IMR-90 (cell line): Measurements from ENCODE around the gene COA4. TPM values are rescaled to one million over a fixed set of nuclear protein-coding genes. Genes with fewer than 3 reads are reported as not detected.

Source experiments
- ATAC-seq: fragments of 200-7000 bp; cut with Tn5 transposase; 2 replicates; pipeline ENCODE4 v1.9.1; 2020; ENCODE audit warnings: low read depth, mild to moderate bottlenecking, moderate library complexity
- BruUV-seq: library from RNA; stranded (reverse); fragments of 400-500 nt; replicated peaks from 2 replicates; lab custom pipeline; 2021; lab: Mats Ljungman, UMichigan
- CTCF ChIA-PET: fragments of 300-600 bp; formaldehyde crosslinking; extraction: SDS; loops from one replicate; lab custom pipeline; 2021; ENCODE audit warnings: antibody characterized with exemption; lab: Yijun Ruan, JAX
- POLR2A ChIA-PET: fragments of 300-600 bp; sonication (Branson Sonifier 250); formaldehyde crosslinking; loops from one replicate; lab custom pipeline; 2022; ENCODE audit warnings: antibody characterized with exemption; ENCODE audit not compliant: unreplicated experiment; lab: Charles Lee
- DNase-seq: peaks from one replicate; pipeline ENCODE4 v3.0.0; 2013
- H2AFZ ChIP-seq: replicated peaks from 2 replicates; pipeline ENCODE3; 2013; ENCODE audit warnings: low read length, mild to moderate bottlenecking; ENCODE audit not compliant: poor library complexity
- H2AK5ac ChIP-seq: 2 replicates; pipeline ENCODE4 v1.6.1; 2013; ENCODE audit warnings: low read depth, low read length, inconsistent platforms
- H2AK9ac ChIP-seq: replicated peaks from 2 replicates; pipeline ENCODE3; 2013; ENCODE audit warnings: mild to moderate bottlenecking, low read depth, low read length, moderate library complexity; ENCODE audit not compliant: poor library complexity
- H2BK120ac ChIP-seq: 2 replicates; pipeline ENCODE4 v1.6.1; 2013; ENCODE audit warnings: low read depth, low read length, inconsistent platforms
- H2BK15ac ChIP-seq: 3 replicates; pipeline ENCODE4 v1.6.1; 2013; ENCODE audit warnings: low read depth, low read length, inconsistent platforms
- H2BK20ac ChIP-seq: 2 replicates; pipeline ENCODE4 v1.6.1; 2013; ENCODE audit warnings: low read depth, mild to moderate bottlenecking, inconsistent platforms, low read length, moderate library complexity
- H2BK5ac ChIP-seq: 2 replicates; pipeline ENCODE4 v1.6.1; 2013; ENCODE audit warnings: mild to moderate bottlenecking, low read depth, low read length, inconsistent platforms; ENCODE audit not compliant: poor library complexity, severe bottlenecking
- H3K14ac ChIP-seq: replicated peaks from 2 replicates; pipeline ENCODE4 v1.6.1; 2013; ENCODE audit warnings: low read depth, low read length, inconsistent platforms
- H3K18ac ChIP-seq: 2 replicates; pipeline ENCODE4 v1.6.1; 2013; ENCODE audit warnings: low read depth, low read length, control low read depth
- H3K23ac ChIP-seq: 2 replicates; pipeline ENCODE4 v1.6.1; 2013; ENCODE audit warnings: low read depth, low read length, inconsistent platforms
- H3K27ac ChIP-seq: 2 replicates; pipeline ENCODE4 v1.5.1; 2013; ENCODE audit warnings: mild to moderate bottlenecking, control low read depth, low read length; ENCODE audit not compliant: insufficient read depth
- H3K27me3 ChIP-seq: 2 replicates; pipeline ENCODE4 v1.6.1; 2013; ENCODE audit warnings: low read length; ENCODE audit not compliant: control insufficient read depth, insufficient read depth
- H3K36me3 ChIP-seq: 2 replicates; pipeline ENCODE4 v1.6.1; 2013; ENCODE audit warnings: low read length, mixed read lengths; ENCODE audit not compliant: control insufficient read depth, insufficient read depth
- H3K4ac ChIP-seq: 2 replicates; pipeline ENCODE4 v1.6.1; 2013; ENCODE audit warnings: low read depth, low read length, inconsistent platforms
- H3K4me1 ChIP-seq: 2 replicates; pipeline ENCODE4 v1.6.1; 2013; ENCODE audit warnings: low read length, mixed read lengths; ENCODE audit not compliant: control insufficient read depth, insufficient read depth
- H3K4me2 ChIP-seq: 2 replicates; pipeline ENCODE4 v1.6.1; 2013; ENCODE audit warnings: low read depth, mild to moderate bottlenecking, control low read depth, low read length, moderate library complexity
- H3K4me3 ChIP-seq: 2 replicates; pipeline ENCODE4 v1.5.1; 2013; ENCODE audit warnings: low read depth, mild to moderate bottlenecking, control low read depth, low read length, moderate library complexity; ENCODE audit not compliant: insufficient read depth
- H3K56ac ChIP-seq: 2 replicates; pipeline ENCODE4 v1.6.1; 2013; ENCODE audit warnings: low read length, inconsistent platforms; ENCODE audit not compliant: insufficient read depth; ENCODE audit errors: extremely low read depth
- H3K79me1 ChIP-seq, 2 experiments: 2 replicates each; pipeline ENCODE4 v1.6.1; 2013; ENCODE audit warnings: low read length in 2 of 2, inconsistent platforms in 1 of 2, low read depth in 1 of 2
- H3K9ac ChIP-seq: 2 replicates; pipeline ENCODE4 v1.6.1; 2013; ENCODE audit warnings: low read depth, low read length, control low read depth
- H3K9me1 ChIP-seq: 2 replicates; pipeline ENCODE4 v1.6.1; 2013; ENCODE audit warnings: low read length, inconsistent platforms; ENCODE audit not compliant: insufficient read depth
- H3K9me3 ChIP-seq: 2 replicates; pipeline ENCODE4 v1.6.1; 2013; ENCODE audit warnings: low read length; ENCODE audit not compliant: control insufficient read depth, insufficient read depth
- H4K20me1 ChIP-seq: 2 replicates; pipeline ENCODE4 v1.6.1; 2013; ENCODE audit warnings: low read length, inconsistent platforms; ENCODE audit not compliant: insufficient read depth
- H4K5ac ChIP-seq: 2 replicates; pipeline ENCODE4 v1.6.1; 2013; ENCODE audit warnings: mild to moderate bottlenecking, low read depth, low read length, control low read depth
- H4K8ac ChIP-seq, 2 experiments: 2 replicates each; pipeline ENCODE4 v1.6.1; 2013; ENCODE audit warnings: low read depth in 2 of 2, low read length in 2 of 2, control low read depth in 1 of 2, inconsistent platforms in 1 of 2
- H4K91ac ChIP-seq: 2 replicates; pipeline ENCODE4 v1.6.1; 2013; ENCODE audit warnings: low read depth, low read length, inconsistent platforms; ENCODE audit not compliant: insufficient read depth
- BHLHE40 ChIP-seq: fragments of 150-350 bp; IDR thresholded peaks from 2 replicates; pipeline ENCODE4 v1.6.1; 2016; ENCODE audit warnings: mild to moderate bottlenecking, low read depth, low read length
- CEBPB ChIP-seq: IDR thresholded peaks from 2 replicates; pipeline ENCODE4 v1.6.1; 2012; ENCODE audit warnings: low read depth, low read length, improper control_type of control experiment
- CHD1 ChIP-seq: IDR thresholded peaks from 2 replicates; pipeline ENCODE4 v1.6.1; 2012; ENCODE audit warnings: low read depth, low read length, improper control_type of control experiment
- FOS ChIP-seq: fragments of 150-350 bp; IDR thresholded peaks from 2 replicates; pipeline ENCODE4 v1.6.1; 2016; ENCODE audit warnings: low read depth, low read length
- MAFK ChIP-seq: IDR thresholded peaks from 2 replicates; pipeline ENCODE4 v1.6.1; 2012; ENCODE audit warnings: low read depth, low read length, improper control_type of control experiment
- MXI1 ChIP-seq: IDR thresholded peaks from 2 replicates; pipeline ENCODE4 v1.6.1; 2012; ENCODE audit warnings: low read depth, mild to moderate bottlenecking, low read length, moderate library complexity, borderline replicate concordance
- POLR2A ChIP-seq: IDR thresholded peaks from 2 replicates; pipeline ENCODE4 v1.6.1; 2012; ENCODE audit warnings: mild to moderate bottlenecking, low read depth, low read length
- RAD21 ChIP-seq: IDR thresholded peaks from 2 replicates; pipeline ENCODE4 v1.6.1; 2012; ENCODE audit warnings: low read length, improper control_type of control experiment
- RCOR1 ChIP-seq: IDR thresholded peaks from 2 replicates; pipeline ENCODE4 v1.6.1; 2012; ENCODE audit warnings: mild to moderate bottlenecking, low read length, improper control_type of control experiment; ENCODE audit not compliant: insufficient replicate concordance
- SMC3 ChIP-seq: fragments of 150-350 bp; IDR thresholded peaks from 2 replicates; pipeline ENCODE4 v1.6.1; 2016; ENCODE audit warnings: low read depth, mild to moderate bottlenecking, antibody characterized with exemption, low read length, moderate library complexity
- WGBS, 2 experiments: methylation state at CpG; one replicate each; pipeline versions ENCODE4 v1.1.5 to v1.1.7; 2013; ENCODE audit warnings: missing lambda C conversion rate in 2 of 2; ENCODE audit not compliant: insufficient read length in 1 of 2; ENCODE audit errors: extremely low coverage in 2 of 2; 5-methylcytosine and 5-hydroxymethylcytosine counted together
- dilution Hi-C: fragments of 300-500 bp; cut with HindIII; formaldehyde crosslinking; loops from one replicate; pipeline ENCODE4 v1.14.3; 2018; ENCODE audit warnings: low sequenced_read_pairs; ENCODE audit not compliant: unreplicated experiment
- in situ Hi-C: fragments of 300-500 bp; cut with MboI; formaldehyde crosslinking; loops from 3 replicates; pipeline ENCODE4 v1.14.3; 2019; ENCODE audit warnings: low sequenced_read_pairs, inconsistent platforms, mixed read lengths
- intact Hi-C: fragments of 100-400 bp; cut with micrococcal nuclease; formaldehyde crosslinking; loops from 2 replicates; pipeline ENCODE4 v1.10.0; 2022
- polyA plus RNA-seq, 3 experiments: library from polyadenylated mRNA; depleted of rRNA; stranded (reverse); fragments of >200 nt; gene quantifications; 2 replicates each; pipeline ENCODE4 v1.2.3, GENCODE V29; 2012; ENCODE audit warnings: low replicate concordance in 1 of 3
- total RNA-seq: library from RNA; depleted of rRNA; stranded (reverse); fragments of >200 nt; gene quantifications from 2 replicates; pipeline ENCODE4 v1.2.3, GENCODE V29; 2012
- TF ChIP-seq, protein P1 (sequence below): fragments of 150-350 bp; IDR thresholded peaks from 2 replicates; pipeline ENCODE4 v1.6.1; 2017; ENCODE audit warnings: mild to moderate bottlenecking, antibody characterized with exemption, low read length, low read depth
- TF ChIP-seq, protein P2 (sequence below): conservative IDR thresholded peaks from 2 replicates; pipeline ENCODE4 v1.5.1; 2012; ENCODE audit warnings: mild to moderate bottlenecking, low read depth, low read length, improper control_type of control experiment
- TF ChIP-seq, protein P3 (sequence below): fragments of 150-350 bp; IDR thresholded peaks from 2 replicates; pipeline ENCODE4 v1.6.1; 2016; ENCODE audit warnings: low read depth, mild to moderate bottlenecking, low read length, moderate library complexity, borderline replicate concordance

COA4 gene
- total and polyA plus RNA-seq, 2 of the 4 experiments (the other 2 are of a cell fraction): 78.0 to 97.4 TPM

DNA sequence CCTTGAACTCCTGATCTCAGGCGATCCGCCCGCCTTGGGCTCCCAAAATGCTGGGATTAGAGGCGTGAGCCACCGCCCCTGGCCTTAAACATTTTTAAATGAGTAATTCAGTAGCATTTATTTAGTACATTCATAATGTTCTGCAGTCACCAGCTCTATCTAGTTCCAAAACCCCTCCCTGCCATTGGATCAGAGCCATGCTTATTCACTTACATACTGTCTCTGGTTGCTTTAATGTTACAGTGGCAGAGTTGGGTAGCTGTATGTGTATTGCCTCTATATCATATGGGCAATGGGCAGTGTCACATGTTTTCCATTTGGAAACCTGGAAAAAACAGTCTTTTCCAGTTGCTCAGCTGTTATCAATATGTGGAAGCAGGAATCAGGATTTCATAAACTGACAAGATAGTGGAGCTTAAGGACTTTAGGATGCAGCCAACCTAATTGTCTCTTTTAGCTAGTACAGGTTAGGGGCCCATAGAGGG is 10.5 kb downstream of the COA4 start:
- Histone ChIP-seq H4K8ac (no peak overlapping the region), H3K79me1 (peaks cover 0 to 9% of the 10 kb centered on the region in 2 experiments; a peak in 1 of 4 replicates), H2AK9ac (peak overlapping the region; percentile 1), H3K56ac (no peak overlapping the region), H2AK5ac (no peak overlapping the region), H3K18ac (no peak overlapping the region; the same call in 1 of the 2 replicates), H2BK5ac (peak overlapping the region; percentile 55), H2AFZ (no peak overlapping the region), H3K4me3 (no peak overlapping the region), H3K14ac (no peak overlapping the region), H3K36me3 (peaks cover 3% of the 10 kb centered on the region), H3K4ac (no peak overlapping the region), H3K27ac (no peak overlapping the region), H3K4me1 (peaks cover 5% of the 10 kb centered on the region), H4K91ac (no peak overlapping the region), H2BK120ac (0 out of 2 replicates have a peak overlapping the region, but pooled peaks have one; percentile 0), H2BK15ac (no peak overlapping the region), H3K9ac (no peak overlapping the region), H4K20me1 (peaks cover 9% of the 10 kb centered on the region; the same call in 1 of the 2 replicates), H4K5ac (no peak overlapping the region; the same call in 1 of the 2 replicates), H2BK20ac (peak overlapping the region; percentile 15; the same call in 1 of the 2 replicates), H3K27me3 (no peaks in the 10 kb centered on the region), H3K9me3 (no peaks in the 10 kb centered on the region), H3K9me1 (peaks cover 11% of the 10 kb centered on the region), H3K23ac (no peak overlapping the region), H3K4me2 (peak overlapping the region; percentile 60; the same call in 1 of the 2 replicates)
- CTCF ChIA-PET: interaction anchor here (0.5 to 1.0 kb wide), 3 partner anchors 11 to 62 kb away, joined by 3 to 4 read pairs (median 3); no protein-coding TSS in a partner anchor
- TF ChIP-seq MXI1 (no peak), CHD1 (no peak), RAD21 (no peak), POLR2A (no peak), BHLHE40 (no peak), CEBPB (no peak), SMC3 (no peak), MAFK (no peak), FOS (no peak), RCOR1 (no peak)
- TF ChIP-seq, protein P1, sequence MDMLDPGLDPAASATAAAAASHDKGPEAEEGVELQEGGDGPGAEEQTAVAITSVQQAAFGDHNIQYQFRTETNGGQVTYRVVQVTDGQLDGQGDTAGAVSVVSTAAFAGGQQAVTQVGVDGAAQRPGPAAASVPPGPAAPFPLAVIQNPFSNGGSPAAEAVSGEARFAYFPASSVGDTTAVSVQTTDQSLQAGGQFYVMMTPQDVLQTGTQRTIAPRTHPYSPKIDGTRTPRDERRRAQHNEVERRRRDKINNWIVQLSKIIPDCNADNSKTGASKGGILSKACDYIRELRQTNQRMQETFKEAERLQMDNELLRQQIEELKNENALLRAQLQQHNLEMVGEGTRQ: no peak
- TF ChIP-seq, protein P2, sequence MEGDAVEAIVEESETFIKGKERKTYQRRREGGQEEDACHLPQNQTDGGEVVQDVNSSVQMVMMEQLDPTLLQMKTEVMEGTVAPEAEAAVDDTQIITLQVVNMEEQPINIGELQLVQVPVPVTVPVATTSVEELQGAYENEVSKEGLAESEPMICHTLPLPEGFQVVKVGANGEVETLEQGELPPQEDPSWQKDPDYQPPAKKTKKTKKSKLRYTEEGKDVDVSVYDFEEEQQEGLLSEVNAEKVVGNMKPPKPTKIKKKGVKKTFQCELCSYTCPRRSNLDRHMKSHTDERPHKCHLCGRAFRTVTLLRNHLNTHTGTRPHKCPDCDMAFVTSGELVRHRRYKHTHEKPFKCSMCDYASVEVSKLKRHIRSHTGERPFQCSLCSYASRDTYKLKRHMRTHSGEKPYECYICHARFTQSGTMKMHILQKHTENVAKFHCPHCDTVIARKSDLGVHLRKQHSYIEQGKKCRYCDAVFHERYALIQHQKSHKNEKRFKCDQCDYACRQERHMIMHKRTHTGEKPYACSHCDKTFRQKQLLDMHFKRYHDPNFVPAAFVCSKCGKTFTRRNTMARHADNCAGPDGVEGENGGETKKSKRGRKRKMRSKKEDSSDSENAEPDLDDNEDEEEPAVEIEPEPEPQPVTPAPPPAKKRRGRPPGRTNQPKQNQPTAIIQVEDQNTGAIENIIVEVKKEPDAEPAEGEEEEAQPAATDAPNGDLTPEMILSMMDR: no peak
- TF ChIP-seq, protein P3, sequence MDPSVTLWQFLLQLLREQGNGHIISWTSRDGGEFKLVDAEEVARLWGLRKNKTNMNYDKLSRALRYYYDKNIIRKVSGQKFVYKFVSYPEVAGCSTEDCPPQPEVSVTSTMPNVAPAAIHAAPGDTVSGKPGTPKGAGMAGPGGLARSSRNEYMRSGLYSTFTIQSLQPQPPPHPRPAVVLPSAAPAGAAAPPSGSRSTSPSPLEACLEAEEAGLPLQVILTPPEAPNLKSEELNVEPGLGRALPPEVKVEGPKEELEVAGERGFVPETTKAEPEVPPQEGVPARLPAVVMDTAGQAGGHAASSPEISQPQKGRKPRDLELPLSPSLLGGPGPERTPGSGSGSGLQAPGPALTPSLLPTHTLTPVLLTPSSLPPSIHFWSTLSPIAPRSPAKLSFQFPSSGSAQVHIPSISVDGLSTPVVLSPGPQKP: no peak
- intact Hi-C loops: no loop called here
- DNase-seq (peak; percentile 69), ATAC-seq (peak; percentile 71)
- no CpG with 5 or more reads among the region's 5 CpGs for WGBS, 2 experiments
- POLR2A ChIA-PET: interaction anchor here (0.8 kb wide), 1 partner anchor 16 kb away, joined by 3 read pairs; no protein-coding TSS in a partner anchor
- BruUV-seq: no TSS peak
- dilution Hi-C loops: no loop called here
- in situ Hi-C loops: no loop called here
